Stimulated activated CD8-positive, alpha-beta memory T cell treated with anti-CD3 and anti-CD28 coated beads, Interleukin-7, amount 100 ng/mL, for 24 hours (primary cell): Measurements from ENCODE around the gene UCMA.

ENCODE experiments used
- DNase-seq: peaks from one replicate; pipeline ENCODE4 v3.0.0-alpha.2; 2020; ENCODE audit warnings: low read depth

The UCMA gene

DNA sequence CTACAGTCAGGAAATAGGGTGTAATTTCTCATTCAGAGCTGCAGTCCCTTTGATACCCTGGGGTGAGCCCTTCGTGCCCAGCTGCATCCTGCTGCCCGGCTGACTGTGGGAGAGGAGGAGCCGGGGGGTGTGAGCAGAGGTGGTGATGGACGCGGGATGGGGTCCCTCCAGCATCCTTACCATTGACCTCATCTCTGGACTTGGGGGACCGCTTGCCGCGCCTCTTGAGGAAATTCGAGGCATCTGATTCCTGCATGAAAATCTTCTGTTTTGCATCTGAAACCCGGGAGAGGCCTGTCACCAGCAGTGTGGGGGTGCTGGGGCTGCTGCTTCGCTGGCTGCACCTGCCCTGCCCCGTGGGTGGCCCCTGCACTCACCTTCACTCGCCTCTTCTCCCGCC, 816 bp downstream of the UCMA start:
- DNase-seq, result no peak

DNA sequence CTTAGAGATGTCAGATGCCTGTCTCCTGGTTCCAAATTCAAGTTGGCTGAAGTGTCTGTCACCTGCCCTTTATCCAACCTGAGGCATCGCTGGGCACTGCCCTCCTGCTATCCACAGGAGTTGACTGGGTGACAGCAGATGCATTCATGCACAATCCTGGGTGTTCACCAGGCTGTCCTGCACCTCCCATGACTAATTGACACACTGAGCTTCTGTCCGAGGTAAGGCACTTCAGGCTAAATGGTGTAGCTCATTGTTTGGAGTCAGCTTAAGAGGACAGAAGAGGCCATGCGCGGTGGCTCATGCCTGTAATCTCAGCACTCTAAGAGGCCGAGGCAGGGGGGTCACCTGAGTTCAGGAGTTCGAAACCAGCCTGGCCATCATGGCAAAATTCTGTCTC, 2.4 kb downstream of the UCMA start:
- DNase-seq, result no peak

DNA sequence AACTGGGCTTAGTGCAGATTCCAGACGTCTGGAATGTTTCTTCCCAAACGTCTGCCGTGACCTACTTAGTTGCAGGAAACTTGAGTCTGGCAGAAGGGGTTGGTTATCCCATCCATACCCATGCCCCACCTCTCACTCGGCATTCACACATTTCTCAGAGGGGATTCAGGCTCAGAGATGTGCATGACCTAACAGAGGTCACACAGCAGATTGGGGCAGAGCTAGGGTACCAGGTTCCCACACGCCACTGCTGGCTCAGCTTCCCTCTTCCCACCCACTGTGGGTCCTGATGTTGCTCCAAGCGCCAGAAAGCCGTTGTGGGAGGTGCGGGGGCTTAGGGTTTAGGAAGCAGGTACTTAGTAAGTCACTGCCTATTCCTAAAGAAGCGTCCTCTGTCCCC, 3.0 kb downstream of the UCMA start:
- DNase-seq, result no peak

DNA sequence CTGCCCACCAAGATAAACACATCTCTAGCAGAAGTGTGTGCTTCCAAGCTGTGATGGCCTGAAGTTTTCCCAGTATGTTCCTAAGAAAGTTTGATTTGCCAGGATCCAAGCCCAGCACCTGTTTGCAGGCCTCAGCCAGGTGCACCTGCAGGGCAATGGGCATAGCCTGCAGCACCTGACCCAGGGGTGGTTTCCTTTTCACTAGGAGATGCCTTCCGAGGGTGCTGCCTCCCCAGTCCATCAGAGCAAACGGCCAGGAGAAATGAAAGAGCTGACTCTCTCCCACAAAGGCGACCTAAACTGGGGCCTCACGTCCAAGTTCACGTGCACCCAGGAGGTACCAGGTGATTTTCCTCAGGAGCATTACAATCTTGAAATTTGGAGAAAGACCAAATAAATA, 7.1 kb downstream of the UCMA start:
- DNase-seq, result no peak

DNA sequence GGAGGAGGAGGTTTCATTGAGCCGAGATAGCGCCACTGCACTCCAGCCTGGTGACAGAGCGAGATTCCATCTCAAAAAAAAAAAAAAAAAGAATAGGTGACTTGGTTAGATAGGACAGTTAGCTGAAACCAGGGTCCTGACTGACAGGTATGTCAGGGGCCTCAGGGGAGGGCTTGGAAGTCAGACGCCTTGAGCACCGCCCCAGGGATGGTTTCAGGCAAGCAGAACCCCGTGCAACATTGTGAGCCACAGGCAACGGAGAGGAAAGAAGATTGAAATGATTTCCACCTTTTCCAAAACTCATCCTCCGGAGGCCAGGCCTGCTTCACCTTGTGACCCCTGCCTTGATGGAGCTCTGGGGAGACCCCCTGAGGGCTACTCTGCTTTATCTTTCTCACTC, 8.6 kb downstream of the UCMA start:
- DNase-seq, result no peak

DNA sequence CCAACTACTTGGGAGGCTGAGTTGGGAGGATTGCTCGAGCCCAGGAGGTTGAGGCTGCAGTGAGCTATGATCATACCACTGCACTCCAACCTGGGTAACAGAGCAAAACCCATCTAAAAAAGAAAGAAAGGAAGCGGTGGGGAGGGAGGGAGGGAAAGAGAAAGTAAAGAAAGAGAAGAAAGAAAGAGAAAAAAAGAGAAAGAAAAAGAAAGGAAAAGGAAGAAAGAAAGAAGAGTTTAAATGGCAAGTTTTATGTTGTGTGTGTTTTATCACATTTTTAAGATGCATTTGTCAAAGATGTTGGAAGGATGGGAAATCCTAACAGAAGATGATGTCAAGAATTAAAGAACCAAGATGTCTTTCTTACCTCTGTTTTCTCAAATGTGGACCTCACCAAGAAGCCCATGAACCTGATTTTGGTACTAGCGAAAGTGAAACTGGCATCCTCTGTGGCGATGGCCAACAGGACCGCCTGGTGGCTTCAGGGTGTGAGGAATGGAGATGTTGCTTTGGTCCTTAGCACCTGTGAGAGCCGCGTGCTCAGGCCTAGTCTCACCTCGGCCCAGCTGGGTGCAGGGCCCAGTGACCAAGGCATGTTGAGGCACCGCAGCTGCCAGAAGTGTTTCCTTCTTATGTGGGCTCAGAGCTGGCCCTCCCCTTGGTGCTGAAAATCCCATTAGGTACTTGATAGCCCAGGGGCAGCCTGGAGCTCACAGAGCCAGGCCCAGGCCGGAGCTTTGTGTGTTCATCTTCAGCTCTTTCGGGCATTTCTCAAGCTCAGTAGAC, 9.8 kb downstream of the UCMA start:
- no peak for DNase-seq

DNA sequence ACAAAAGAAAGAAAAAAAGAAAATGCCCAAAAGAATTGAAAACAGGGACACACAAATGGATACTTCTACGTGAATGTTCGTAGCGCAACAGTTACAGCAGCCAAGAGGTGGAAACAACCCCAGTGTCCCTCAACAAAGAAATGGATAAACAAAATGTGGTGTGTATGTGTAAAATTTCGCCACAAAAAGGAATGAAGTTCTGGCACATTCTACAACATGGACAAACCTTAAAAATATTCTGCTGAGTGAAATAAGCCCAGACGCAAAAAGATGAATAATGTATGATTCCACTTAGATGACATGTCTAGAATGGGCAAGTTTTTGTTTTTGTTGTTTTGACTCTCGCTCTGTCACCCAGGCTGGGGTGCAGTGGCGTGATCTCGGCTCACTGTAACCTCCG, 10.9 kb downstream of the UCMA start:
- DNase-seq, result no peak

DNA sequence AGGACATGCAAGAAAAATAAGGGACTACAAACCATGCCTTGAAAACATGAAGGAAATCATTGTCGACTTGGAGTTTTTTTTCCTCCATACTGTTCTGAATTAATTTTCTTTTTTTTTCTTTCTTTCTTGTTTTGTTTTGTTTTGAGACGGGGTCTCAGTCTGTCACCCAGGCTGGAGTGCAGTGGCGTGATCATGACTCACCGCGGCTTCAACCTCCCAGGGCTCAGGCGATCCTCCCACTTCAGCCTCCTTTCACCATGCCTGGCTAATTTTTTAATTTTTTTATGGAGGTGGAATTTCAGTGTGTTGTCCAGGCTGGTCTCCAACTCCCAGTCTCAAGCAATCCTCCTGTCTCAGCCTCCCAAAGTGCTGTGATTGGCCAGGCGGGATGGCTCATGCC, 11.6 kb downstream of the UCMA start:
- DNase-seq, result no peak

DNA sequence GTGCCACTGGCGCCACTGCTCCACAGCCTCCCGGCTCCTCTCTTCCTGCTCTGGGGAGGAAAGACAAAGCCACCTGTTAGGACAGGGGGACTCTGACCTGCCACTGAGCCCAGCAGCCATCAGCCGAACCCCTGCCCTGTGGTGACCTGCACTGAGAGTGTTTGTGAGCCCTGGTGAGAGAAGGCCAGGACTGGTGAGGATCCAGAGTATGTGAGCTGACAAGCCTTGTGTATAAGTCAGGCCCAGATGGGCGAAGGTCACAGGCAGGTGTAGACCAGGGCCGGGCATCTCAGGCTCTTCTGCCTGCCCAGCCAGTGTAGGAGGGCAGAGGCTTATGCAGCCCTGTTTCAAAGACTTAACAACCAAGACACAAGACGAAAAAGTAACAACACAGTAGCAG, 12.0 kb downstream of the UCMA start:
- DNase-seq, result no peak

DNA sequence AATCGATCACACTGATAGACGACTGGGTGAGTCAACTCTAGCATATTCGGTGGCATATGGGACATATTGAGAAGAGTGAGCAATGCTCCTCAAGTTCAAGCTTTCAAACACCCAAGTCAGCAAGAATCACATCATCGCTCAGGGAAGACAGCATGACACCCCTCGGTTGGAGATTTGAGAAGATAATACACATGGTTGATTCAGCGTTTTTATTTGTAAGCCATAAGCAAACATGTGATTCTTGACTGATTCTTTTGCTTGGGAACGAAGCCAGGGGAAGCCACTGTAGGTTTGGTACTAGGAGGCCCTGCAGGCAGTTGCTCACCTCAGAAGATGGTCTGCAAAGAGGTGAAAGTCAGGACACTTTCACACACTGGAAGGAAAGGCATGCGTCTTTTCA, 12.6 kb downstream of the UCMA start:
- DNase-seq, result no peak

DNA sequence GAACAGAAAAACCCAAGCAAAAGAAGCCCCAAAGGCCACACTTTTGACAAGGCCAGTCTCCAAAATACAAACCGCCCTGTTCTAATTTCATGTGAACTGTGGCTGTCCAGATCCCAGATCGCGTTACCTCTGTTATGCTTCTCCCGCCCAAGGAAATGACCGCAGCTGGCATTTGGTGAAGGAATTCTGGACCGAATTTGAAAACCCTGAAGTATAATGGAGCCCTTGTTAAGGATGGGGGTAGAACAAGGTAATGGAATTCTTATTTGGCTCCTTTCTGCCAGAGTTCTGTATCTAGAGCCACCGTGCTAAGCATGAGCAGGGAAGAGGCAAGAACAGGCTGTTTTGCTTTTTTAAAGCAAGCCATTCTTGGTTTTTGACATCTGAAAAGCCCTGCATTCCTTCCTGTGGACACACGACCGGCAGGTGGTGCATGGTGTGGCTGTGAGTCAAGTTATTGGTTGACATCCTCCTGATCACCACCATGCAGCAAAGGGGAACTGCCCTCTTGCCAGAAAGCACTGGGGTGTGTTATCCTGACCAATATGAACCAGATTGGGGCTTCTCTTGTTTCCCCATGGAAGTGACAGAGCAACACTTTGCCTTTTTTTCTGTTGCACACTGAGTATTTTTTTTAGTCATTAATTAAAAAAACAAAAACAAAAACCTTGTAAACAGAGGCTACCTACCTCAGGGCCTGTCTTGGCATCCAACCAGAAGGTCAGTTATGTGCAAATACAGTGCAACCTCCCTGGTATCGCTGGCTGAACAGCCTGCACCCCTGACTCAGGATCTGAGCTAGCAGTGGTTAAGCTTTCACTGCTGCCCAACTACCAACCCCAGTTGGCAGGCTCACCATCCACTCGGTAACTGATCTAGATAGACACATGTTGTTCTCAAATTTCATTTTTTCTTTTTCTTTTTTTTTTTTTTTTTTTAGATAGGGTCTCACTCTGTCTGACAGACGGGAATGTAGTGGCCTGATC, 14.2 kb downstream of the UCMA start:
- DNase-seq, result no peak

DNA sequence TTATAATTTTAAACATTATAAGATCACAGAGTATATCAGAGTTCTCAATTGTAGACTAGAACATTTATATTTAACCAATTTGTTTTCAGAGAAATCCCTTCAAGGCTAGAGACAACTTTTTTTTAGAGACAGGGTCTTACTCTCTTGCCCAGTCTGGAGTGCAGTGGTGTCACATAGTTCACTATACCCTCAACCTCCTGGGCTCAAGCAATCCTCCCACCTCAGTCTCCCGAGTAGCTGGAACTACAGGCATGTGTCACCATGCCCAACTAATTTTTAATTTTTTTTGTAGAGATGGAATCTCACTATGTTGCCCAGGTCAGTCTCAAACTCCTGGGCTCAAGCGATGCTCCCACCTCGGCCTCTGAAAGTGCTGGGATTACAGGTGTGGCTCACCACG, 15.3 kb downstream of the UCMA start:
- DNase-seq, result no peak

DNA sequence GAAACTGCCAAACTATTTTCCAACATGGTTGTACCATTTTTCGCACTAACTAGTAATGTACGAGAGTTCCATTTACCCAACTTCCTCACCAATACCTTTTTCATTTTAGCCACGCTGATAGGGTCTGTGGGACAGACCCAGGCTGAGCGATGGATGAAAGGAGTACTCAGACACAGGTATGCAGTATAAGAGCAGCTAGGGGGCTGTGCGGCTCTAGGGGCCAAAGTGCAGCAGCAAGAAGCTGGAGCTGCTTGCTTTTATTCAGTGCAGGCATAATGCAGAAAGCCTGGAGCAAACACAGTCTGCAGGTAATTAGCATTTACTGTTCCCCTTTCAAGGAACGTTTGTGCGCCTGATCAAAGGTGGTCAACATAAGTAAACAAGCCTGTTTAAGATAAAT, 21.0 kb downstream of the UCMA start:
- no peak for DNase-seq

DNA sequence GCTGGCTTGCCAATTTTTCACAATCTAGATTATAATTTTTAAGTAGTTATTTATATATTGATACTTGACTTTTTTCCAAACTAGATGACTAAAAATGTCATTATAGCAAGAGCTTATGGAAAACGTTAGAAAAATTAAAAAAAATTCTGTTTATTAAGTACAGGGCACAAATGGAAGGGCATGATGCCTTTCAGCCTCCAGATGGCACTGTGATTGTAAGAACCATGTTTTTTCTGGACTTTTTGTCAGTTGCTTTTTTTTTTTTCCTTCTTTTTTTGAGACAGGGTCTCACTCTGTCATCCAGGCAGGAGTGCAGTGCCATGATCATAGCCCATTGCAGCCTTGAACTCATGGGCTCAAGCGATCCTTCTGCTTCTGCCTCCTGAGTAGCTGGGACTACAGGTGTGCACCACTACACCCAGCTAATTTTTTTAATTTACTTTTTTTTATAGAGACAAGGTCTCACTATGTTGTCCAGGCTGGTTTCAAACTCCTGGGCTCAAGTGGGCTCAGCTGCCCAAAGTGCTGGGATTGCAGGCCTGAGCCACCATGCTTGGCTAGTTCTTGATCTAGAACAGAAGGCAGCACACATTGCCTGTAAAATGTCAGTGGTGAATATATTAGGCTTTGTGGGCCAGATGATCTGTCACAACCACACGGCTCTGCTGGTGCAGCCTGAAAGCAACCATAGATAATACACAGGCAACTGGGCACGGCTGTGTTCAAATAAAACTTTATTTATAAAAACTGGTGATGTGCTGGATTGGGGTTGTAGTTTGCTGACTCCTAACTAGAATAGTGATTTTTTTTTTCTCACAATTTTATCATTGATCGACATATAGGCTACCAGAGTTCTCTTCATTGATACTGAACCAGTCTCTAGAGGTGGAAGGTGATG, 27.4 kb downstream of the UCMA start:
- no peak for DNase-seq

DNA sequence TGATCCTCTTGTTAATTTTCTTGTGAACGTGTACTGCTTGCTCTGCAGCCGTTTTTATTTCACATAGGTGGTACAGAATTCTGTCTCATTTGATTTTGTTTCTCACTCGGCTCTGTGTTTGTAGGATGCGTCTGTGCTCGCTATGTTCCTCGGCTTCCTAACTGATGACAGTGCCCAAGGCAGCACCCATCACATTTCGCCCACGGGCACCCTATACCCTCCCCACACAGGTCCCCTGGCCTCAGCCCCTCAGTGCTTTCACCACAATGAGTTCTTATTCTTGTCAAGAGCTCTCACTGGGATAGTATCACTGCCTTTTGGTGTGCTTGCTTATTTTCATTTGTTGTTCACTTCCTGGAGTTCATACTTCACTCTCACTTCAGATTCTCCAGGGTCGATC, 28.1 kb downstream of the UCMA start:
- no peak for DNase-seq

DNA sequence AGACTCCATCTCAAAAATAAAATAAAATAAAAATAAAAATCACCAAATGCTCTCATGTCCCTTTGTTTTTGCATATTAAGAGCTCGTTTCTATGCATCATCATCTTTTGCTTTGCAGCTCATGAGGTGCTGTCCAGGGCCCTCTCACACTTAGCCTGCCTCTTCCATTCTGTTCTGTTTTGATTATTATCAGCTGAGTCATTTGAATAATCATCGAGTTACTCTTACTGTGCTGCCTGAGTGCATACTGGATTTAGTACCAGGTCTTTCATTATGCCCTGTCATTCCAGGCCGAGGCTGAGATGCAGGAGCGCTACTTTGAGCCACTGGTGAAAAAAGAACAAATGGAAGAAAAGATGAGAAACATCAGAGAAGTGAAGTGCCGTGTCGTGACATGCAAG, 33.0 kb downstream of the UCMA start:
- DNase-seq, result no peak

DNA sequence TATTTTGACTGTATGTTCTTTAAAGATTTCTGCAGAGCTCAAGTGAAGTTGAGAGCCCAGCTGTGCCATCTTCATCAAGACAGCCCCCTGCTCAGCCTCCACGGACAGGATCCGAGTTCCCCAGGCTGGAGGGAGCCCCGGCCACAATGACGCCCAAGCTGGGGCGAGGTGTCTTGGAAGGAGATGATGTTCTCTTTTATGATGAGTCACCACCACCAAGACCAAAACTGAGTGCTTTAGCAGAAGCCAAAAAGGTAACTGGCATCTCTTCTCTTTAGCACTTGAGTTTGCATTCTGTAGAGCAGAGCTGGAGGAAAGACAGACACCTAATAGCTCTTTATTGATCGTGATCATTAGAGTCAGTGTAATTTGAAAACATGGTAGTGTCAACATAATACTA, 39.2 kb downstream of the UCMA start:
- DNase-seq, result no peak

DNA sequence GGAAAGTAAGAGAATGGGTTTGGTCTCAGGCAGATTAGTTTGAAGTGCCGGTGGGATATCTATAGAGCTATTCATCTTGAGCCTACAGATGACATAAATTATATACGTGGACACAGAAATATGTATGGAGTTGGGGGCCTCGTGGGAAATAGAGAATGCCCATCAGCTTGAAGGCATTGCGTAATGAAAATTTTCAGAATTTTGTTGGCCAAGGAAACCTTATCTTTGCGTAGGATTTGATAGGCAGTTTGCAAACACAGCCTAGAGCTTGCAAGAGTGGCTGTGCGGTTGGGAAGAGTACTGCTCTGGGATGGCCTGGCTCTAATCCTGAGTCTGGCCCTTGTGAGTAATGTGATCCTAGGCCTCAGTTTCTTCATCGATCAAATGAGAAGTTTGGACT, 40.5 kb downstream of the UCMA start:
- no peak for DNase-seq

DNA sequence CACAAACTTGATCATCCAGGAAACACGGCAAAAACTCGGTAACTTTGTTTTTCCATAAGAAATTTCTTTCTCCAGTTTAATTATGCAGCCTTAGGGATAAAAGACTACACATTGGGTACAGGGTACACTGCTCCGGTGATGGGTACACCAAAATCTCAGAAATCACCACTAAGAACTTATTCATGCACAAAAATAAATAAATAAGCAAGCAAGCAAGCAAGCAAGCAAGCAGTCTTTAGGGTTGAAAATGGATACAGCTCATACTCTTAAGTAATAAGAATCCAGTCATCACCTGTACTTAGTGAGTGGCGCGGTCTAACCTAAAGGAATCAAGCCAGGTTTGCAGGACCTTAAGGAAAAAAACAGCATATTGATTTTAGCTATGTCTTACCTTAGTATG, 42.8 kb downstream of the UCMA start:
- no peak for DNase-seq

DNA sequence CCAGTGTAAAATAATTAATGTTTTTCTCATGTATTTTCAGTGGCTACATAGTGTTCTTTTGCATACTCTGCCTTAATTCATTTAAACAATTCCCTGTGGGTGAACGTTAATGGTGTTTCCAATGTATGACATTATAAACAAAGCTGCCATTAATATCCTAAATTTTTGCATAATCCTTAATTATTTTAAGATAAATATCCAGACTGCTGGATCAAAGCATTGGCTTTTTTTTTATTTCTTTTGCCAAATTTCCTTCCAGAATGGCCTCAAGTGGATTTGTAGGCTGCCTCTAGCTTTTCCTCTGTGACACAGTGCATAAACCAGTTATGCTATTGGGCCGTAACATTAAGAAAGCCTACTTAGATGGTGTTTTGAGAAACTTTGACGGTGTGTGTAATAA, 43.4 kb downstream of the UCMA start:
- no peak for DNase-seq

DNA sequence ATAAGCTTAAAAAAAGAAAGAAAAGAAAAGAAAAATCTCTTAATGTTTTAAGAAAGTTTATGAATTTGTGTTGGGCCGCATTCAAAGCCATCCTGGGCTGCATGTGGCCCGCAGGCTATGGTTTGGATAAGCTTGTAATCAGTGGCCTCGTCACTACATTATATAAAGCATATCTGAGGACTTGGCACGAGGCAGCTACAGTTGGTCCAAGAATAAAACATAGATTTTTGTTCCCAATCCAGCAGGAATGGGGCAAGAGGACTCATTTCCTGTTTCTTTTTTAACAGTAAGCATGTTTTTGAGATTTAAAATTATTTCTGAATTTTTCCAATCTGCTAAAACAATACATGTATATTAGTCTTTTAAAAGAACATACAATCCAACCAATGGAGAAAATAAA, 44.2 kb downstream of the UCMA start:
- DNase-seq, result no peak

DNA sequence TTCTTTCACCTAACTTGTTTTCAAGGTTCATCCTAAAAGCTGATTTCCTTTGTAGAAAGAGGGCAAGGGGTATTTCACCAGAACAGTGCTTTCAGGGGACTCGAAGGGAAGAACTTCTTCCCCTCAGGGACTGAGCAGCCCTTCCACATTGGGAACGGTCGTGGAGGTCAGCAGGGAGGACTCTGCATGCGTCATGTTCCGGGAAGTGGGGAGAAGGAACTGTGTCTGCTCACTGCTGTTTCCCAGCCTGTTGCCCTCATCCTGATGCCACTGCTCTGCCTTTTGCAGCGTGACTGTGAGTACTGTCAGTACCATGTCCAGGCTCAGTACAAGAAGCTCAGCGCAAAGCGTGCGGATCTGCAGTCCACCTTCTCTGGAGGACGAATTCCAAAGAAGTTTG, 45.6 kb downstream of the UCMA start:
- no peak for DNase-seq
